Ovary (tissue), 9 donors: ENCODE data around the gene SERPINH1. TPM values are rescaled to one million over a fixed set of nuclear protein-coding genes. Genes with fewer than 3 reads are reported as not detected.

Source experiments
- DNase-seq, 5 donors: peaks; one replicate each; pipeline ENCODE4 v3.0.0-alpha.2; 2019 to 2020
- H3K27ac ChIP-seq, 2 donors: fragments of 200-600 bp; one replicate each; pipeline versions ENCODE4 v1.5.1 to v1.8.0; 2019 to 2022
- H3K27me3 ChIP-seq: fragments of 200-600 bp; one replicate; pipeline ENCODE4 v1.8.0; 2022
- H3K36me3 ChIP-seq: fragments of 200-600 bp; sonication (generic); one replicate; pipeline ENCODE4 v1.5.1; 2019
- H3K4me1 ChIP-seq: one replicate; pipeline ENCODE4 v1.8.1; 2013; ENCODE audit warnings: mild to moderate bottlenecking, moderate library complexity; ENCODE audit not compliant: insufficient read depth
- H3K4me3 ChIP-seq: fragments of 200-600 bp; sonication (generic); one replicate; pipeline ENCODE4 v1.5.1; 2017
- H3K9me3 ChIP-seq, 2 donors: fragments of 200-600 bp in 1 of 2; sonication (generic) in 1 of 2; one replicate each; pipeline versions ENCODE4 v1.5.1 to v1.8.1; 2013 to 2019; ENCODE audit warnings: mild to moderate bottlenecking in 1 of 2, moderate library complexity in 1 of 2
- CTCF ChIP-seq, 3 donors: fragments of 450-650 bp in 2 of 3; fragments of 200-600 bp in 1 of 3; IDR thresholded peaks; one replicate each; pipeline versions ENCODE4 v1.5.1 to v1.8.0; 2016 to 2022; ENCODE audit warnings: antibody characterized with exemption in 3 of 3, mild to moderate bottlenecking in 1 of 3
- EP300 ChIP-seq: sonication (generic); formaldehyde crosslinking; IDR thresholded peaks from one replicate; pipeline ENCODE4 v1.6.1; 2017; ENCODE audit warnings: antibody characterized with exemption
- POLR2A ChIP-seq: fragments of 450-650 bp; IDR thresholded peaks from one replicate; pipeline ENCODE4 v1.6.1; 2017; ENCODE audit warnings: antibody characterized with exemption, mild to moderate bottlenecking, moderate library complexity
- WGBS, 3 donors: extraction: QIAGEN DNeasy Blood & Tissue Kit in 1 of 3; methylation state at CpG; one replicate each; pipeline versions ENCODE4 v1.1.5 to v1.1.7; 2013 to 2017; 5-methylcytosine and 5-hydroxymethylcytosine counted together
- intact Hi-C, 4 donors: fragments of 100-400 bp; cut with DNase I; formaldehyde crosslinking; loops; one replicate each; pipeline versions ENCODE4 v1.11.0 to v1.15.1; 2022 to 2023
- polyA plus RNA-seq, 2 donors: library from polyadenylated mRNA; stranded (reverse); fragments of 200-250 nt in 1 of 2; fragments of 350-450 nt in 1 of 2; fragmentation: Illumina TruSeq in 1 of 2; extraction: RNeasy Lipid Tissue Mini Kit (QIAGEN cat#74804) in 1 of 2; gene quantifications; one replicate each; pipeline ENCODE4 v1.2.3, GENCODE V29; 2013 to 2014
- total RNA-seq, 7 donors: library from RNA; depleted of rRNA in 2 of 7; stranded (reverse); fragments of >200 nt in 2 of 7; fragmentation: NEBNext Ultra II Directional in 3 of 7; extraction: Animal tissue kit (Norgen Biotek cat#: 25700) in 3 of 7; gene quantifications; one replicate each; pipeline versions ENCODE4 v1.1.0 to v1.2.4, GENCODE V29; 2016 to 2023
- donor health status: DM: no; HTN: no; CAD: no; lungs with moderate emphysema.
- donor health status: DM: no; HTN: no; CAD: no.
- donor health status: Bipolar disorder and iron deficiency.
- donor health status: DM: yes; HTN: yes; CAD: no.
- donor health status: DM: no; HTN: no; CAD: no.
- donor health status: DM: yes; HTN: yes; CAD: no.

The SERPINH1 gene
- total and polyA plus RNA-seq, 9 donors = 122 to 289 (median 183) TPM

- DNase-seq = peak in 4 of 5 donors; percentile 69 to 77 (median 74)
- Histone ChIP-seq H3K27ac (peak overlapping the region in 1 of 2 donors; percentile 41), H3K4me3 (no peak overlapping the region), H3K9me3 (no peaks in the 10 kb centered on the region), H3K36me3 (no peaks in the 10 kb centered on the region), H3K4me1 (peaks cover 5% of the 10 kb centered on the region), H3K27me3 (no peaks in the 10 kb centered on the region)
- WGBS, 3 donors = 4 to 7% (median 5%) methylated on average over 10 of the region's 10 CpGs
- TF ChIP-seq CTCF (IDR thresholded peaks at IDR 0.05) = peak in 1 of 3 donors; percentile 12
- no peak for TF ChIP-seq POLR2A
- intact Hi-C loops = no loop called here
Observed at GRCh38 chr11:75577207-75577606, 15.2 kb downstream of the SERPINH1 start.

GRCh38 chr11:75578977-75579376 is 16.9 kb downstream of the SERPINH1 start:
- Histone ChIP-seq H3K4me1 (peaks cover 5% of the 10 kb centered on the region), H3K27ac (no peak overlapping the region), H3K36me3 (no peaks in the 10 kb centered on the region), H3K27me3 (no peaks in the 10 kb centered on the region), H3K9me3 (no peaks in the 10 kb centered on the region), H3K4me3 (no peak overlapping the region)
- DNase-seq = no peak
- TF ChIP-seq POLR2A (no peak), CTCF (IDR thresholded peaks at IDR 0.05) (no peak), EP300 (no peak)
- 0% methylated on average over 1 of the region's 1 CpG for WGBS, 3 donors
- intact Hi-C loops = no loop called here

GRCh38 chr11:75579841-75580240 is 17.8 kb downstream of the SERPINH1 start:
- WGBS, 3 donors = 64 to 80% (median 72%) methylated on average over 1 of the region's 1 CpG
- no peak for DNase-seq
- intact Hi-C loops = loop anchor here in 2 of 4 donors (5.0 kb wide), 1 partner anchor 33 kb away; no protein-coding TSS in a partner anchor
- H3K4me1 ChIP-seq = peaks cover 6% of the 10 kb centered on the region
- no peak overlapping the region for H3K4me3 ChIP-seq
- TF ChIP-seq POLR2A (no peak), CTCF (IDR thresholded peaks at IDR 0.05) (no peak), EP300 (no peak)
- H3K27ac ChIP-seq = no peak overlapping the region
- no peaks in the 10 kb centered on the region for H3K9me3 ChIP-seq
- no peaks in the 10 kb centered on the region for H3K36me3 ChIP-seq
- no peaks in the 10 kb centered on the region for H3K27me3 ChIP-seq

- Histone ChIP-seq H3K27me3 (no peaks in the 10 kb centered on the region), H3K4me1 (peaks cover 1% of the 10 kb centered on the region), H3K9me3 (no peaks in the 10 kb centered on the region), H3K27ac (peak overlapping the region; percentile 86 to 99), H3K4me3 (peak overlapping the region; percentile 71), H3K36me3 (no peaks in the 10 kb centered on the region)
- no peak for DNase-seq
- WGBS, 3 donors = 34 to 45% (median 44%) methylated on average over 4 of the region's 4 CpGs
- intact Hi-C loops = loop anchor here in 2 of 4 donors (5.0 kb wide), 1 partner anchor 35 kb away; no protein-coding TSS in a partner anchor
- TF ChIP-seq POLR2A = no peak
- no peak for TF ChIP-seq CTCF (IDR thresholded peaks at IDR 0.05)
- no peak for TF ChIP-seq EP300
Observed at GRCh38 chr11:75582506-75582894, 20.4 kb downstream of the SERPINH1 start.
